ENCODE results near the gene DIAPH1. TPM values are rescaled to one million over a fixed set of nuclear protein-coding genes. Genes with fewer than 3 reads are reported as not detected.

The DIAPH1 gene
- polyA plus RNA-seq, 1 donor, result 20.1 TPM

- DNase-seq (ENCODE audit: low read depth), result no peak
Observed at GRCh38 chr5:141506381-141507155, 112.2 kb downstream of the DIAPH1 start.

DNA sequence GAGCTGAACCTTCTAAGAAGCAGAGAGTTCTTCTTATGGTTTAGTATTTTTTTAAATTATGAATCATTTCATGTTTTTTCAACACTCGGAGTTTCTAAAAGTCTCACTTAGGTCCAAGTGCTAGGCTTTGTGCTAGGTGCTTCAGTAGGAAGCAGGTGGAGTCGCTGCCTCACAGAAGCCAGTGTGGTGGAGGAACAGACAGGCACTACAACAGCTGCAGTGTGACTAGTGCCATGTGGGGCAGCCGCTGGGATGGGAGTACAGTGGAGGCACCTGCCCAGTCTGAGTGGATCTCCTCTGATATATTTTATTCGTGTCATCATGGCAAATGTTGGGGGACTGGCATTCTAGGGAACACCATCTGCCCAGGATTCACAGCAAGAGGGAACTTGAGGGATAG lies 114.6 kb downstream of the DIAPH1 start:
- DNase-seq (ENCODE audit: low read depth), result no peak

DNA sequence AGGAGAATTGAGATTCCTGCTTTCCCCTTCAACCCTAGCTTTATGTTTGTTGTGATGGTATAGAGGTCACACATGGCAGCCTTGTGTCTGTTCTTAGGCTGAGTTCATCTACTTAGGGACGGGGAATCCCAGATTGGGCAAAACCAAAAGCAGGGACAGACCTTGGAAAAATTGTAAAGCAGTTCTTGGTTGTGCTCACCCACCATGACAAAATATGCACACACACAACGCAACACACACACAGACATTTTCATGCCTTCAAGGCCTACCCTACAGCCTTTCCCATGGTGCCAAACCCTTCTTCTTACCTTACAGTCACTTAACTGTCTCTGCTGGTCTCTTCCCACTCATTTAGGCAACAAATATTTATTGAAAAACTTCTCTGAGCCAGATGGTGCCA lies 115.1 kb downstream of the DIAPH1 start:
- no peak for DNase-seq (ENCODE audit: low read depth)

DNA sequence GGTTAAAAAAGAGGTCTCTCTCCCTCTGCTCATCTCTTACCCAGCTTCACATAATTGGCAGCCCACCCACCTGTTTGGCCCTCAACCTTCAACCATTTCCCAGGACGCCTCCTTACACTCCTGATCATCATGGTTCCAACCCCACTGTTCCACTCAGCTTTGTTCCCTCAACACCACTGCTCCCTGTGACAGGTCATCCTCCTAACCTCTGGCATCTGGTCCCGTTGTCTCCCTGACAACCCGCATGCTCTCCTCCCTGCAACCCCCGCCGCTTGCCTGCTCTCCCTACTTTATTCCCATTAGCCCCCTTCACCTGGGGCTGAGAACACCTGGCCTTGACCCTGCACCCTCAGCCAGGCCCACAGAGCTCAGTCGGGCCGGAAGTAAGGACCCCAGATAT lies 117.0 kb downstream of the DIAPH1 start:
- no peak for DNase-seq (ENCODE audit: low read depth)

GRCh38 chr5:141496038-141496437 lies 122.8 kb downstream of the DIAPH1 start:
- DNase-seq (ENCODE audit: low read depth), result no peak

- DNase-seq (ENCODE audit: low read depth), result no peak
Observed at GRCh38 chr5:141495453-141495811, 123.4 kb downstream of the DIAPH1 start.

DNA sequence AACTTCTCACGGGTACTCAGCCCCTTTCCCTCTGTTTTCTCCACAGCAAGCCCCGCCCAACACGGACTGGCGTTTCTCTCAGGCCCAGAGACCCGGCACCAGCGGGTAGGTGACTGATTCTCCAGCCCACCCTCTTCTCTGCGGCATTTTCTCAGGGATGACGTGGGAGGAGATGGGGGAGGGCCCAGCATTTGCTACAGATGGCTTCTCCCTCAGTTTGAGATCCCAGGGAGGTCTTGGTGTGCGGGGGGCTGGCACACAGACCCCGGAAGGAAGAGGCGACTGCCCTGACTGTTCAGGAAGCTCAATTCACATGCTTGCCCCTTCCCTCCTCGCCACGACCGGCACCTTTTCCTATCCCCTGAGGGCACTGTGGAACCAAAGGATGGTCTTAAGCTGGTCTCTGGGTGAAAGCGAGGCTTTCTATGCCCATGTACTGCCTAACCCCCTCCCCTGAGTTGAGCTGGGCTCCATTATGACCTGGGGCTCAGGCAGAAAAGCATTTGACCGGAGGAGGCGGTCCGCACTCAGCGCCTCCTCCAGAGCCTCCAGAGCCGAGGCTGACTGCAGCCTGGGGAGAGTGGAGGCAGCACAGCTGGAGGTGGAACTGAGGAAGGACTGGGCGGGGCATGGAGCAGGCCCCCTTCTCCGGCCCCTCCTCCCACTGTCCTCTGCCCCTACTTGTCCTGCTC lies 123.9 kb downstream of the DIAPH1 start:
- no peak for DNase-seq (ENCODE audit: low read depth)

GRCh38 chr5:141493500-141494422 lies 125.0 kb downstream of the DIAPH1 start:
- DNase-seq (ENCODE audit: low read depth), result no peak

GRCh38 chr5:141492168-141492885 lies 126.5 kb downstream of the DIAPH1 start:
- no peak for DNase-seq (ENCODE audit: low read depth)

DNA sequence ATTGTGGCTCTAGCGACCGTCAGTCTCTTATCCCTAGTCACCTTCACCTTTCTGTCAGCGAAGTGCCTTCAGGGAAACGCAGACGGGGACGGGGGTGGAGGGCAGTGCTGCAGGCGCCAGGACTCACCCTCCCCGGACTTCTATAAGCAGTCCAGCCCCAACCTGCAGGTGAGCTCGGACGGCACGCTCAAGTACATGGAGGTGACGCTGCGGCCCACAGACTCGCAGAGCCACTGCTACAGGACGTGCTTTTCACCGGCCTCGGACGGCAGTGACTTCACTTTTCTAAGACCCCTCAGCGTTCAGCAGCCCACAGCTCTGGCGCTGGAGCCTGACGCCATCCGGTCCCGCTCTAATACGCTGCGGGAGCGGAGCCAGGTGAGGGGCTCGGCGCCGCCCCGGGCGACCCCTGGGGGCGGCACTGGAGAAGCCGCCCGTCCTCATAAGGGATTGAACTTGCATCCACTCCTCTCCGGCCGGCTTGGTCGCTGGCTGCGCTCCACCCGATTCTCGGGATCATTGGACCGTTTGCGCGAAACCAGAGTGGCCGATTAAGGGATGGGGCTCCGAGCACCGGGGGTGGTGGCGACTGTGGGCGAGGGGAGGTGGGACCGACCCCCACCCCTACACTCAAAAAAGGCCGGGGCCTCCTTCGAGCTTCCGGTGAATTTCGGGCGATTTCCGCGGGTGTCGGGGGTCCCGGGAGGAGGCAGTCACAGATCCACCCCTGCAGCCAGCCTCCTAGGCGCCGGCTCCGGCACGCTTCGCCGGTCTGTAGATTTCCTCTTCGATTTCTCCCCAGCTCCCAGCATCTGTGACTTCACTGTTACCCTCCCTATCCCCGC lies 127.3 kb downstream of the DIAPH1 start:
- DNase-seq (ENCODE audit: low read depth), result no peak

GRCh38 chr5:141490771-141491170 lies 128.0 kb downstream of the DIAPH1 start:
- DNase-seq (ENCODE audit: low read depth), result no peak

- no peak for DNase-seq (ENCODE audit: low read depth)
Observed at GRCh38 chr5:141490271-141490670, 128.5 kb downstream of the DIAPH1 start.

GRCh38 chr5:141489841-141490240 lies 129.0 kb downstream of the DIAPH1 start:
- DNase-seq (ENCODE audit: low read depth), result no peak

DNA sequence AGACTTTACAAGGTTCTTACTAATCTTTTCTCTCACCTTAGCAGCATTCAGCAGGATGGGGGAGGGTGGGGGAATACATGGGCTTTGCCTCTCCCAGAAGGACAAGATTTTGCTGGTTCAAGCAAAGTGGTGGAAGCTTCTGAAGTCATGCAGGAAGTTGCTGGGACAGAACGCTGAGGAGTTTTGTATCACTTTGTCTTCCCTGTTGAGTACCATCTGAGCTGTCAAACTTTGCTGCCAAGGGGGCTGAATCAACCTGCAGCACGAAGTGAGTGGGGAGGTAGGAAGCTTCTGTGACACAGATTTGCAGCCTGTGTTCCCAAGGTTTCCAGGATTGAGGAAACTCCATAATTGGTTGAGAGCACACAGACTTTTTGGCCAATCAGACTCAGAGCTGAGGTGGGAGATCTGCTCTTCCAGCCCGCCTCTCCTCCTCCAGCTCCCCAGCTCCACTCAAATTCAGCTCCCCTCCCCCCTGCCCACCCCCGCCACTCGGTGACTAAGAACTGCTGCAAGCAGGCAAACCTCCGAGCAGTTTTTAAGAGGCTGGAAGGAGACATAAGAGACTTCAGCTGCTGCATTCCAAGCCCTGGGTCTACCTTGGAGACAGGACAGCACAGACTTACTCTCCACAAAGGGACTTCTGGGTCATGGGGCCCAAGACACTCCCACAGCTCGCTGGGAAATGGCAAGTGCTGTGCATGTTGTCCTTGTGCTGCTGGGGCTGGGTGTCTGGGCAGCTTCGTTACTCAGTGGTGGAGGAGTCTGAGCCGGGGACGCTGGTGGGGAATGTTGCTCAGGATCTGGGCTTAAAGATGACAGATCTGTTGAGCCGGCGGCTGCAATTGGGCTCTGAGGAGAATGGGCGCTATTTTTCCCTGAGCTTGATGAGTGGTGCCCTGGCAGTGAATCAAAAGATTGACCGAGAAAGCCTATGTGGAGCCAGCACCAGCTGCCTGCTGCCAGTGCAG lies 129.9 kb downstream of the DIAPH1 start, which contains the start of gene PCDHGC5:
PCDHGC5 (plus strand) TSS at position 491 of the 971 bp plus-strand sequence; CDS start at position 651, 160 bp downstream.
- no peak for DNase-seq (ENCODE audit: low read depth)

DNA sequence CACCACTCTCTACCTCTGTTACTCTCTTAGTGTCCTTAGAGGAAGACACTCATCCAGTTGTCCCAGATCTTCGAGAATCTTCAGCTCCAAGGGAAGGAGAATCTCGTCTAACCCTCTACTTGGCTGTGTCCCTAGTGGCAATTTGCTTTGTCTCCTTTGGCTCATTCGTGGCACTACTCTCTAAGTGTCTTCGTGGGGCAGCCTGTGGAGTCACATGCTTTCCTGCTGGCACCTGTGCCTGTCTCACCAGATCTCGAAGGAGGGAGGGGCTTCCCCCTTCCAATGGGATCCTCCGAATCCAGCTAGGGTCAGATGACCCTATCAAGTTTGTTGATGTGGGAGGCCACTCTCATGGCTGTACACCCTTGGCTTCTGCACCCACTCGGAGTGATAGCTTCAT lies 131.7 kb downstream of the DIAPH1 start:
- no peak for DNase-seq (ENCODE audit: low read depth)

GRCh38 chr5:141486091-141486490 lies 132.7 kb downstream of the DIAPH1 start:
- no peak for DNase-seq (ENCODE audit: low read depth)

- DNase-seq (ENCODE audit: low read depth), result no peak
Observed at GRCh38 chr5:141485321-141486055, 133.3 kb downstream of the DIAPH1 start.

- DNase-seq (ENCODE audit: low read depth), result no peak
Observed at GRCh38 chr5:141484641-141485311, 134.0 kb downstream of the DIAPH1 start, which contains the start of gene PCDHGC4. Gene PCDHGC4, plus strand, starts transcription at chr5:141485030. Its CDS starts 144 bp downstream, at chr5:141485174.
